Tibial nerve (tissue), 4 donors: Measurements from ENCODE around the gene SEPTIN5.

ENCODE experiments used
- CTCF ChIP-seq, 5 experiments: fragments of 200-600 bp in 3 of 5; fragments of 450-650 bp in 2 of 5; sonication (generic) in 3 of 5; IDR thresholded peaks; one replicate each; pipeline ENCODE4 v1.5.1; 2016 to 2019; ENCODE audit warnings: antibody characterized with exemption in 5 of 5, mild to moderate bottlenecking in 3 of 5, moderate library complexity in 2 of 5
- EP300 ChIP-seq, 2 donors: sonication (generic); formaldehyde crosslinking; IDR thresholded peaks; one replicate each; pipeline ENCODE4 v1.6.1; 2017; ENCODE audit warnings: antibody characterized with exemption in 2 of 2, mild to moderate bottlenecking in 1 of 2
- POLR2A ChIP-seq, 2 donors: fragments of 450-650 bp; IDR thresholded peaks; one replicate each; pipeline ENCODE4 v1.6.1; 2017; ENCODE audit warnings: antibody characterized with exemption in 2 of 2, mild to moderate bottlenecking in 2 of 2, moderate library complexity in 2 of 2

- TF ChIP-seq CTCF (IDR thresholded peaks at IDR 0.05) = no peak
- no peak for TF ChIP-seq EP300 (IDR thresholded peaks at IDR 0.05)
- TF ChIP-seq POLR2A (IDR thresholded peaks at IDR 0.05) = no peak
Measured at GRCh38 chr22:19678949-19679521, 35.3 kb upstream of the SEPTIN5 start.
